Ishikawa (cell line): ENCODE results near the gene SLC6A15.

Experiments used
- CEBPB ChIP-seq: IDR thresholded peaks from 2 replicates; pipeline ENCODE4 v1.6.1; 2012
- CREB1 ChIP-seq: IDR thresholded peaks from 2 replicates; pipeline ENCODE4 v1.6.1; 2012; ENCODE audit warnings: low read depth
- EGR1 ChIP-seq: IDR thresholded peaks from 2 replicates; pipeline ENCODE4 v1.6.1; 2012
- EP300 ChIP-seq: IDR thresholded peaks from 2 replicates; pipeline ENCODE4 v1.6.1; 2012; ENCODE audit warnings: borderline replicate concordance
- FOXM1 ChIP-seq: IDR thresholded peaks from 2 replicates; pipeline ENCODE4 v1.6.1; 2012; ENCODE audit warnings: low read depth, borderline replicate concordance
- MAX ChIP-seq: IDR thresholded peaks from 2 replicates; pipeline ENCODE4 v1.6.1; 2012
- NFIC ChIP-seq: IDR thresholded peaks from 2 replicates; pipeline ENCODE4 v1.6.1; 2012
- RAD21 ChIP-seq: IDR thresholded peaks from 2 replicates; pipeline ENCODE4 v1.6.1; 2012; ENCODE audit warnings: low read depth
- REST ChIP-seq: IDR thresholded peaks from 2 replicates; pipeline ENCODE4 v1.6.1; 2012; ENCODE audit warnings: low read depth, mild to moderate bottlenecking
- TAF1 ChIP-seq: IDR thresholded peaks from 2 replicates; pipeline ENCODE4 v1.6.1; 2012; ENCODE audit warnings: low read depth, mild to moderate bottlenecking
- TCF12 ChIP-seq: IDR thresholded peaks from 2 replicates; pipeline ENCODE4 v1.6.1; 2012; ENCODE audit warnings: low read depth
- TEAD4 ChIP-seq: IDR thresholded peaks from 2 replicates; pipeline ENCODE4 v1.6.1; 2012
- USF1 ChIP-seq: IDR thresholded peaks from 2 replicates; pipeline ENCODE4 v1.6.1; 2012
- YY1 ChIP-seq: IDR thresholded peaks from 2 replicates; pipeline ENCODE4 v1.6.1; 2012; ENCODE audit warnings: low read depth

- TF ChIP-seq REST, result no peak
- no peak for TF ChIP-seq YY1
- no peak for TF ChIP-seq RAD21
- no peak for TF ChIP-seq CREB1
- no peak for TF ChIP-seq FOXM1
- TF ChIP-seq CEBPB, result no peak
- no peak for TF ChIP-seq EGR1
- no peak for TF ChIP-seq TAF1
- TF ChIP-seq EP300, result no peak
- TF ChIP-seq MAX, result no peak
- TF ChIP-seq USF1, result no peak
- TF ChIP-seq TEAD4, result no peak
- TF ChIP-seq TCF12, result no peak
- no peak for TF ChIP-seq NFIC
These were observed 98.6 kb downstream of the SLC6A15 start for GRCh38 chr12:84813780-84814663.
